Common myeloid progenitor, CD34-positive (primary cell): ENCODE data around the gene TNFRSF1B.

Experiments used
- CTCF ChIA-PET: fragments of 350-600 bp; sonication (Branson Sonifier 250); formaldehyde crosslinking; loops from one replicate; lab custom pipeline; 2021; ENCODE audit warnings: antibody characterized with exemption; lab: Charles Lee
- POLR2A ChIA-PET: fragments of 350-600 bp; sonication (Branson Sonifier 250); formaldehyde crosslinking; loops from one replicate; lab custom pipeline; 2021; ENCODE audit warnings: antibody characterized with exemption; lab: Charles Lee
- DNase-seq, 3 donors: peaks; one replicate each; pipeline versions ENCODE4 v3.0.0 to v3.0.0-alpha.2; 2013
- H3K27ac ChIP-seq, 2 experiments: 1 replicate in 1 of 2; 2 replicates in 1 of 2; pipeline ENCODE4 v1.7.0; 2013; ENCODE audit warnings: inconsistent platforms in 2 of 2, low read length in 2 of 2, mild to moderate bottlenecking in 2 of 2, low read depth in 1 of 2, moderate library complexity in 1 of 2; ENCODE audit not compliant: severe bottlenecking in 2 of 2, insufficient read depth in 1 of 2, poor library complexity in 1 of 2
- H3K27me3 ChIP-seq, 5 experiments: replicated peaks in 2 of 5; 1 replicate in 3 of 5; 2 replicates in 2 of 5; pipeline versions ENCODE4 v1.6.1 to v1.7.0; 2013; ENCODE audit warnings: low read length in 4 of 5, mild to moderate bottlenecking in 2 of 5, moderate library complexity in 2 of 5, inconsistent platforms in 1 of 5; ENCODE audit not compliant: insufficient read depth in 5 of 5, control insufficient read depth in 4 of 5
- H3K36me3 ChIP-seq, 4 experiments: 1 replicate in 2 of 4; 2 replicates in 2 of 4; pipeline versions ENCODE4 v1.6.1 to v1.7.0; 2013; ENCODE audit warnings: low read length in 3 of 4, control low read depth in 1 of 4, mild to moderate bottlenecking in 1 of 4; ENCODE audit not compliant: control insufficient read depth in 4 of 4, insufficient read depth in 4 of 4
- H3K4me1 ChIP-seq, 4 experiments: 1 replicate in 3 of 4; 2 replicates in 1 of 4; pipeline versions ENCODE4 v1.6.1 to v1.7.1; 2013; ENCODE audit warnings: low read length in 3 of 4, mild to moderate bottlenecking in 3 of 4, control low read depth in 1 of 4, inconsistent platforms in 1 of 4, moderate library complexity in 1 of 4; ENCODE audit not compliant: control insufficient read depth in 4 of 4, insufficient read depth in 4 of 4; ENCODE audit errors: control extremely low read depth in 1 of 4
- H3K4me3 ChIP-seq, 7 experiments: 1 replicate in 4 of 7; 2 replicates in 3 of 7; pipeline versions ENCODE4 v1.5.1 to v1.7.0; 2013; ENCODE audit warnings: mild to moderate bottlenecking in 7 of 7, low read length in 6 of 7, moderate library complexity in 6 of 7, inconsistent platforms in 2 of 7, low read depth in 2 of 7, control low read depth in 1 of 7; ENCODE audit not compliant: insufficient read depth in 4 of 7, control insufficient read depth in 1 of 7; ENCODE audit errors: extremely low read depth in 1 of 7
- H3K9me3 ChIP-seq, 5 experiments: 1 replicate in 4 of 5; 2 replicates in 1 of 5; pipeline versions ENCODE4 v1.6.1 to v1.7.1; 2013; ENCODE audit warnings: low read length in 4 of 5, mild to moderate bottlenecking in 2 of 5, inconsistent platforms in 1 of 5, low read depth in 1 of 5, moderate library complexity in 1 of 5; ENCODE audit not compliant: control insufficient read depth in 4 of 5, insufficient read depth in 2 of 5; ENCODE audit errors: control extremely low read depth in 1 of 5
- WGBS: methylation state at CpG from one replicate; pipeline ENCODE4 v1.1.5; 2013; ENCODE audit not compliant: insufficient coverage; 5-methylcytosine and 5-hydroxymethylcytosine counted together

The TNFRSF1B gene

GRCh38 chr1:12157366-12158231 is 9.2 kb upstream of the TNFRSF1B start:
- H3K9me3 ChIP-seq: no peaks in the 10 kb centered on the region
- H3K36me3 ChIP-seq: no peaks in the 10 kb centered on the region
- no peak overlapping the region for H3K4me3 ChIP-seq
- POLR2A ChIA-PET: interaction anchor here (0.6 to 1.0 kb wide), 3 partner anchors 11 to 187 kb away, joined by 3 read pairs; no protein-coding TSS in a partner anchor
- CTCF ChIA-PET: interaction anchor here (1.0 to 1.8 kb wide), 3 partner anchors 10 to 33 kb away, joined by 3 to 5 read pairs (median 5); no protein-coding TSS in a partner anchor
- DNase-seq: peak in 2 of 3 donors; percentile 81 to 82
- WGBS: 53% methylated on average over 6 of the region's 10 CpGs
- no peak overlapping the region for H3K27ac ChIP-seq
- no peaks in the 10 kb centered on the region for H3K27me3 ChIP-seq
- peaks cover 23 to 72% (median 51%) of the 10 kb centered on the region in 4 experiments for H3K4me1 ChIP-seq

DNA sequence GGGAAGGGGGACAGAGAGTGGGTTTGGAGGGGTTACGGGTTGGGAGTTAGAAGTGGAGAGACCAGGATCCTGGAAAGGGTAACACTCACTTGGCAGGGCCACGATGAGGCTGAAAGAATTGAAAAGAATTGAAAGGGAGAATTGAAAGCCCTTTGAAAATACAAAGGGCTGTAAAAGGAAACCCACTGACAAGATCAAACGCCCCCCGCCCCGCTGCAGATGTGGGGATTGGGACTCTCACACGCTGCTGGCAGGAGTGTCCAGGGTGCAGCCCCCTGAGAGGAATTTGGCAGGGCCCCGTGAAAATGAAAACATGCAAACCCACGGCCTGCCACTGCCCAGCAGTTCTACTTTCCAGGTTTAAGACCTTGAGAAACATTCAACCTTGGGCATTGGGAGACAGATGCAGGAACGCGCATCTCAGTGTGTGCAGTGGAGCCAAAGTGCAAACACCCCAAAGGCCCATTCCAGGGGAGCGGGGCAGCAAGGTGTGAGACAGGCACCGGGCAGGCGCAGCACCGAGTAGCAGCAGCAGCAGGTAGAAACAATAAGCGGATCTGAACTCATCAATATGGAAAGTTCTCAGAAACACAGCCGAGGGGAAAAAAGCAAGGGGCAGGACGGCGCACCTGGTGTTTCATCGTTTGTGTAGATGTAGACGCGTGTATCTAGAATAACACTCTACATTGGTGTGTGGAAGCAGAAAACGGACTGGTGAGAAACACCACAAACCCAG is 8.3 kb upstream of the TNFRSF1B start:
- Histone ChIP-seq H3K9me3 (no peaks in the 10 kb centered on the region), H3K4me1 (peaks cover 20 to 72% (median 48%) of the 10 kb centered on the region in 4 experiments), H3K4me3 (no peak overlapping the region), H3K36me3 (no peaks in the 10 kb centered on the region), H3K27ac (no peak overlapping the region), H3K27me3 (no peaks in the 10 kb centered on the region)
- ChIA-PET POLR2A (interaction anchor here (0.6 kb wide), 1 partner anchor 85 kb away, joined by 3 read pairs; no protein-coding TSS in a partner anchor), CTCF (interaction anchor here (1.4 kb wide), 1 partner anchor 9 kb away, joined by 3 read pairs; no protein-coding TSS in a partner anchor)
- WGBS: 85% methylated on average over 21 of the region's 22 CpGs
- DNase-seq: no peak

DNA sequence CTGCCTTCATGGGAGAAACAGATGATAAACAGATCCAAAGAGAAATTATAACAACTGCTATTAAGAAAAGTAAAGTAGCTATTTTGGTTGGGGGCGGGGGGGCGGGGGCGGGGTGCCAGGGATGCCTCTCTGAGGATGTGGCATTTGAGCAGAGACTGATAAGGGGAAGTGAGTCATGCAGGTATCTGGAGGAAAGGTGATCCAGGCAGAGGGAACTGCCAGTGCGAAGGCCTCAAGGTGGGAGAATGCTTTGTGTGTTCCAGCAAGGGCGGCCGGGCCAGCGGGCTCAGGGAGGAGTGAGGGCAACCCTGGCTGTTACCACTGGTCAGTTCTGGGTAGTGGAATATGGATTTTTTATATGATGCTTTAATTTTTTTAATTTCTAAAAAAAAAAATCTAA is 7.0 kb upstream of the TNFRSF1B start:
- POLR2A ChIA-PET: interaction anchor here (0.6 kb wide), 2 partner anchors 9 to 51 kb away, joined by 4 read pairs; no protein-coding TSS in a partner anchor
- no peak overlapping the region for H3K27ac ChIP-seq
- no peaks in the 10 kb centered on the region for H3K9me3 ChIP-seq
- WGBS: 100% methylated on average over 1 of the region's 7 CpGs
- H3K36me3 ChIP-seq: no peaks in the 10 kb centered on the region
- peaks cover 20 to 81% (median 46%) of the 10 kb centered on the region in 4 experiments for H3K4me1 ChIP-seq
- H3K27me3 ChIP-seq: no peaks in the 10 kb centered on the region
- H3K4me3 ChIP-seq: no peak overlapping the region
- peak in 1 of 3 donors; percentile 48 for DNase-seq
- CTCF ChIA-PET: interaction anchor here (0.7 to 1.4 kb wide), 2 partner anchors 10 to 18 kb away, joined by 3 read pairs; no protein-coding TSS in a partner anchor

- 71% methylated on average over 2 of the region's 2 CpGs for WGBS
- CTCF ChIA-PET: interaction anchor here (0.8 to 1.9 kb wide), 5 partner anchors 11 to 48 kb away, joined by 3 to 10 read pairs (median 5); no protein-coding TSS in a partner anchor
- peaks cover 20 to 84% (median 48%) of the 10 kb centered on the region in 4 experiments for H3K4me1 ChIP-seq
Measured at GRCh38 chr1:12161324-12161661, 5.5 kb upstream of the TNFRSF1B start.

GRCh38 chr1:12161662-12162458 is 4.9 kb upstream of the TNFRSF1B start:
- CTCF ChIA-PET: interaction anchor here (0.8 to 1.9 kb wide), 9 partner anchors 11 to 83 kb away, joined by 3 to 10 read pairs (median 4); no protein-coding TSS in a partner anchor
- 7% methylated on average over 9 of the region's 9 CpGs for WGBS
- Histone ChIP-seq H3K4me3 (peak overlapping the region in 2 of 7 experiments; percentile 11 to 38), H3K9me3 (no peaks in the 10 kb centered on the region), H3K4me1 (peaks cover 18 to 86% (median 52%) of the 10 kb centered on the region in 4 experiments), H3K36me3 (no peaks in the 10 kb centered on the region), H3K27me3 (no peaks in the 10 kb centered on the region), H3K27ac (no peak overlapping the region)
- peak; percentile 93 to 99 (median 98) for DNase-seq
- POLR2A ChIA-PET: interaction anchor here (1.2 to 1.4 kb wide), 2 partner anchors 18 to 20 kb away, joined by 3 to 4 read pairs; no protein-coding TSS in a partner anchor

More at GRCh38 chr1:12161324-12161661, 5.5 kb upstream of the TNFRSF1B start:
- Histone ChIP-seq H3K36me3 (no peaks in the 10 kb centered on the region), H3K9me3 (no peaks in the 10 kb centered on the region), H3K27me3 (no peaks in the 10 kb centered on the region), H3K27ac (no peak overlapping the region), H3K4me3 (peak overlapping the region in 1 of 7 experiments; percentile 9)
- DNase-seq: no peak
- POLR2A ChIA-PET: interaction anchor here (1.4 kb wide), 1 partner anchor 18 kb away, joined by 3 read pairs; no protein-coding TSS in a partner anchor
